ENCODE results near the gene THSD8. TPM values are rescaled to one million over a fixed set of nuclear protein-coding genes. Genes with fewer than 3 reads are reported as not detected.

Gene THSD8
- not detected for total RNA-seq

DNA sequence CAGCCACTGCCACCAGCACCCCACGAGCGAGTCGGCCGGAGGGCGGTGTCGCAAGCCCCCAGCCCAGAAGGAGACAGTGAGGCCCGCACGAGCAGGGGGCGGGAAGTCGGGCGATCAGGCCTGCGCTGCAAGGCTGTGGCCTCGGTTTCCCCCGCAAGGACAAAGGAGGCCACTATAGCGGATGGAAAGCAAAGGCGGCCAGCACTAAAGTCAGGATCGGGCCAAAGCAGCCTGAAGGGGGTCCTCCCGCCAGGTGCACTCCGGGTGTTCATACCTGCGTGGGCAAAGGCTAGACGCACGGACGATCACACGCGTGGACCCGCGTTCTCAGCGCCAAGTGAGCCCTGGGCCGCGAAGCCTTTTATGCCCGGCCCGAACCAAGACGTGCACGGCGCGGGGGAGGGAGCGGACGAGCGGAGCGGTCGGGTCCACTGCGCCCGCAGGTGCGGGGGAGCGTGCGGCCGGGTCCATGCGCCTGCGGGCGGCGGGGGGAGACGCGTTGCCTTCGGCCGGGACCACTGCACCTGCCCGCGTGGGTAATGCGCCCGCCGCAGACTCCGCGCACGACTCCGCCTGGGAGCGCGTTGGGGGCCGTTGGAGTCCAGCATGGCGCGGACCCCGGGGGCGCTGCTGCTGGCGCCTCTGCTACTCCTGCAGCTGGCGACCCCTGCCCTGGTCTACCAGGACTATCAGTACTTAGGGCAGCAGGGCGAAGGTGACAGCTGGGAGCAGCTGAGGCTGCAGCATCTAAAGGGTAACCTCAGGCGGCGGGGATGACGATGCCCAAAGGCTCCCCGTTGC is at the start of gene THSD8, which contains the start of gene PRDX2:
TSS of gene THSD8 (plus strand) at position 604 of the 801 bp plus-strand sequence. CDS start at position 607, 3 bp downstream.
TSS of gene PRDX2 (minus strand) at position 335 of the 801 bp plus-strand sequence. CDS start 539 bp downstream, outside the sequence.
- TF ChIP-seq POLR2A (IDR thresholded peaks at IDR 0.05) (peak; percentile 75 to 84), POLR2AphosphoS5 (IDR thresholded peaks at IDR 0.05) (peak; percentile 79), EP300 (IDR thresholded peaks at IDR 0.05) (no peak)
- TF ChIP-seq, protein P1, sequence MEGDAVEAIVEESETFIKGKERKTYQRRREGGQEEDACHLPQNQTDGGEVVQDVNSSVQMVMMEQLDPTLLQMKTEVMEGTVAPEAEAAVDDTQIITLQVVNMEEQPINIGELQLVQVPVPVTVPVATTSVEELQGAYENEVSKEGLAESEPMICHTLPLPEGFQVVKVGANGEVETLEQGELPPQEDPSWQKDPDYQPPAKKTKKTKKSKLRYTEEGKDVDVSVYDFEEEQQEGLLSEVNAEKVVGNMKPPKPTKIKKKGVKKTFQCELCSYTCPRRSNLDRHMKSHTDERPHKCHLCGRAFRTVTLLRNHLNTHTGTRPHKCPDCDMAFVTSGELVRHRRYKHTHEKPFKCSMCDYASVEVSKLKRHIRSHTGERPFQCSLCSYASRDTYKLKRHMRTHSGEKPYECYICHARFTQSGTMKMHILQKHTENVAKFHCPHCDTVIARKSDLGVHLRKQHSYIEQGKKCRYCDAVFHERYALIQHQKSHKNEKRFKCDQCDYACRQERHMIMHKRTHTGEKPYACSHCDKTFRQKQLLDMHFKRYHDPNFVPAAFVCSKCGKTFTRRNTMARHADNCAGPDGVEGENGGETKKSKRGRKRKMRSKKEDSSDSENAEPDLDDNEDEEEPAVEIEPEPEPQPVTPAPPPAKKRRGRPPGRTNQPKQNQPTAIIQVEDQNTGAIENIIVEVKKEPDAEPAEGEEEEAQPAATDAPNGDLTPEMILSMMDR (IDR thresholded peaks at IDR 0.05), result peak in 2 of 4 experiments; percentile 3 to 6
- WGBS, 2 donors (ENCODE audit: low coverage in 1 of 2), result 0% methylated on average over 1 to 13 of the region's 78 CpGs
- Histone ChIP-seq H3K9me3 (no peaks in the 10 kb centered on the region), H3K4me1 (peaks cover 0 to 45% (median 14%) of the 10 kb centered on the region in 3 donors), H3K36me3 (peaks cover 0 to 39% of the 10 kb centered on the region in 2 donors), H3K4me3 (peak within 1 kb of the TSS; percentile 73 to 88), H3K27me3 (no peaks in the 10 kb centered on the region), H3K27ac (peak within 1 kb of the TSS; percentile 60 to 89 (median 86))
- ATAC-seq, result peak; percentile 79

DNA sequence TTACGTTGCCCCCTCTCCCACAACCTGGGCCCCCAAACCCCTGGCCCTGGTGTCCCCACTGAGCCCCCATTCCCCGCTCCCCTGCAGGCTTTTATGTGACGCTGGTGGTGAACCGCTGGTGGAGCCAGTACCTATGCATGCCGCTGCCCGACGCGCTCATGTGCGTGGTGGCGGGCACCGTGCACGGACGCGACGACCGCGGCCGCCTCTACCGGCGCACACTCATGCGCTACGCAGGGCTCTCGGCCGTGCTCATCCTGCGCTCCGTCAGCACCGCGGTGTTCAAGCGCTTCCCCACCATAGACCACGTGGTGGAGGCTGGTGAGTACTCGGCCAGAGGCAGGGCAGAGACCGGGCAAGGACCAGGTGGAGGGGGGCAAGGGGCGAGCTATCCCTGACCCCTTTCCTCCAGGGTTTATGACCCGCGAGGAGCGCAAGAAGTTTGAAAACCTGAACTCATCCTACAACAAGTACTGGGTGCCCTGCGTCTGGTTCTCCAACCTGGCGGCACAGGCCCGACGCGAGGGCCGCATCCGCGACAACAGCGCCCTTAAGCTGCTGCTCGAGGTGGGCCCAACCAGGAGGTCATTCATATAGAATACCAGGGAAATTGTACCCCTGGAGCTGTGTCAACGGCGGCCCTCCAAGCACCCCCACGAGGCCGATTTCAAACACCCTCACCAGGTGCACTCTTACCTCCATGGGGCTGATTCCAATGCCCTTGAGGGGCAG is 47.2 kb upstream of the THSD8 start:
- ATAC-seq, result no peak
- TF ChIP-seq, protein P1 (IDR thresholded peaks at IDR 0.05), result no peak
- TF ChIP-seq POLR2AphosphoS5 (IDR thresholded peaks at IDR 0.05) (no peak), EP300 (IDR thresholded peaks at IDR 0.05) (no peak), POLR2A (IDR thresholded peaks at IDR 0.05) (no peak)
- Histone ChIP-seq H3K27me3 (peaks cover 43% of the 10 kb centered on the region), H3K4me3 (no peak overlapping the region), H3K9me3 (no peaks in the 10 kb centered on the region), H3K27ac (no peak overlapping the region), H3K36me3 (no peaks in the 10 kb centered on the region), H3K4me1 (peaks cover 0 to 13% (median 4%) of the 10 kb centered on the region in 3 donors)
- WGBS, 2 donors (ENCODE audit: low coverage in 1 of 2), result 85% methylated on average over 11 of the region's 50 CpGs; no CpG with 5 or more reads in 1 of the 2 donors

DNA sequence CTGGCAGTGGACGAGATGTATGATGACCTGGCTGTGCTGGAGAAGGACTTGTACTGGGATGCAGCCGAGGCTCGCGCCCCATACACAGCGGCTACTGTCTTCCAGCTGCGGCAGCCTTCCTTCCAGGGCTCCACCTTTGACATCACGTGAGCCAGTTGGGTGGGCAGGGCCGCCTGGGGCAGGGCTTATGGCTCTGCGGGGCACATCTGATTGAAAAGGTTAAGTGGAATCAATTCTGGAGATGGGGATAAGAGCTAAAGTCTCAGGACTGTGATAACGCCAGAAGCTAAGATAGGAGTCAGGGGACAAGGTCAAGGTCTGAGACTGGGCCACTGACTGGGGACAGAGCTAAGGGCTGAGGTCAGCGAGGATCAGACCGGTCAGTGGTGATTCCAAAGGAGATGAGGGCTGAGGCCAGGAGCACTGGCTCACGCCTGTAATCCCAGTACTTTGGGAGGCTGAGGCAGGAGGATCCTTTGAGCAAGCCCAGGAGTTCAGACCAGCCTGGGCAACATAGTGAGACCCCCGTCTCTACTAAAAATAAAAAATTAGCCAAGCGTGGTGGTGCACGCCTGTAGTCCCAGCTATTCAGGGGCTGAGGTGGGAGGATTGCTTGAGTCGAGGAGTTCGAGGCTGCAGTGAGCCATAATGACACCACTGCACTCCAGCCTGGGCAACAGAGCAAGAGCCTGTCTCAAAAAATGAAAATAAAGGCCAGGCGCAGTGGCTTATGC is 45.6 kb upstream of the THSD8 start:
- Histone ChIP-seq H3K4me3 (no peak overlapping the region), H3K27ac (no peak overlapping the region), H3K4me1 (peaks cover 0 to 13% (median 4%) of the 10 kb centered on the region in 3 donors), H3K36me3 (no peaks in the 10 kb centered on the region), H3K27me3 (peaks cover 26% of the 10 kb centered on the region), H3K9me3 (no peaks in the 10 kb centered on the region)
- 82 to 93% methylated on average over 3 to 5 of the region's 19 CpGs for WGBS, 2 donors (ENCODE audit: low coverage in 1 of 2)
- no peak for ATAC-seq
- no peak for TF ChIP-seq POLR2AphosphoS5 (IDR thresholded peaks at IDR 0.05)
- no peak for TF ChIP-seq POLR2A (IDR thresholded peaks at IDR 0.05)
- TF ChIP-seq, protein P1 (IDR thresholded peaks at IDR 0.05), result no peak
- TF ChIP-seq EP300 (IDR thresholded peaks at IDR 0.05), result no peak

DNA sequence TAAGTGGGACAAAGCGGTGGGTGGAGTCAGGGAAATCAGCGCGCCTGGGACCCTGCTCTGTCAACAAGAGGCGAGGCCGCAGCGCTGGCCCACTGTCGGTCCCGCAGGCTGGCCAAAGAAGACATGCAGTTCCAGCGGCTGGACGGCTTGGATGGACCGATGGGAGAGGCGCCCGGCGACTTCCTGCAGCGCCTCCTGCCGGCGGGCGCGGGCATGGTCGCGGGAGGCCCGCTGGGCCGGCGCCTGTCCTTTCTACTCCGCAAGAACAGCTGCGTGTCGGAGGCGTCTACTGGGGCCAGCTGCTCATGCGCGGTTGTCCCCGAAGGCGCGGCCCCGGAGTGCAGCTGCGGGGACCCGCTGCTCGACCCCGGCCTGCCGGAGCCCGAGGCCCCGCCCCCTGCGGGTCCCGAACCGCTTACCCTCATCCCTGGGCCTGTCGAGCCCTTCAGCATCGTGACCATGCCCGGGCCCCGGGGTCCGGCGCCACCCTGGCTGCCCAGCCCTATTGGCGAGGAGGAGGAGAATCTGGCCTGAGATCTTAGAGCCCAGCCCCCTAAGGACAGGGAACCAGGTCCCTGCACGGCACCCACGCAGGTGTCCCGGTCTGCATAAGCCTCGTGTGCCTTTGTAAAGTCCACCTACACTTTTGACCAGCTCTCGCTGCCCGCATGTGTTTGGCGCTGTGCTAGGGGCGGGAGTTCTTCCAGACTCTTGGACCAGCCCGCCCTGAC is 44.2 kb upstream of the THSD8 start:
- Histone ChIP-seq H3K9me3 (no peaks in the 10 kb centered on the region), H3K4me1 (peaks cover 0 to 13% (median 4%) of the 10 kb centered on the region in 3 donors), H3K36me3 (peaks cover 0 to 4% of the 10 kb centered on the region in 2 donors), H3K27me3 (peaks cover 15% of the 10 kb centered on the region), H3K27ac (peak overlapping the region in 3 of 4 donors; percentile 1 to 67 (median 51)), H3K4me3 (peak overlapping the region in 1 of 2 donors; percentile 47)
- TF ChIP-seq EP300 (IDR thresholded peaks at IDR 0.05), result no peak
- TF ChIP-seq, protein P1 (IDR thresholded peaks at IDR 0.05), result peak in 3 of 4 experiments; percentile 87 to 96 (median 91)
- 11 to 41% methylated on average over 4 to 11 of the region's 60 CpGs for WGBS, 2 donors (ENCODE audit: low coverage in 1 of 2)
- ATAC-seq, result peak; percentile 89

Measured in gastroesophageal sphincter (tissue), 4 donors.